Colonic mucosa (tissue), 4 donors: Measurements from ENCODE around the gene ODAD2. TPM values are rescaled to one million over a fixed set of nuclear protein-coding genes. Genes with fewer than 3 reads are reported as not detected.

Experiments
- DNase-seq: peaks from one replicate; pipeline ENCODE4 v3.0.0-alpha.2; 2020
- H3K27ac ChIP-seq: fragments of 200-600 bp; one replicate; pipeline ENCODE4 v1.8.0; 2021
- H3K27me3 ChIP-seq: fragments of 200-600 bp; one replicate; pipeline ENCODE4 v1.8.0; 2021
- H3K36me3 ChIP-seq: fragments of 200-600 bp; one replicate; pipeline ENCODE4 v1.8.0; 2021
- H3K4me1 ChIP-seq: fragments of 200-600 bp; one replicate; pipeline ENCODE4 v1.8.0; 2021; ENCODE audit warnings: mild to moderate bottlenecking
- H3K4me3 ChIP-seq: fragments of 200-600 bp; one replicate; pipeline ENCODE4 v1.8.0; 2021
- H3K9ac ChIP-seq, 2 donors: one replicate each; pipeline ENCODE4 v1.7.0; 2013; ENCODE audit warnings: control low read depth in 2 of 2, low read depth in 2 of 2, low read length in 2 of 2
- H3K9me3 ChIP-seq: fragments of 200-600 bp; one replicate; pipeline ENCODE4 v1.8.0; 2021
- CTCF ChIP-seq: fragments of 200-600 bp; IDR thresholded peaks from one replicate; pipeline ENCODE4 v1.8.0; 2022; ENCODE audit warnings: antibody characterized with exemption, mild to moderate bottlenecking
- intact Hi-C: fragments of 100-400 bp; cut with DNase I; formaldehyde crosslinking; loops from one replicate; pipeline ENCODE4 v1.14.1; 2022
- total RNA-seq, 2 donors: library from RNA; stranded (reverse); fragmentation: NEBNext Ultra II Directional in 1 of 2; extraction: Animal tissue kit (Norgen Biotek cat#: 25700) in 1 of 2; gene quantifications; one replicate each; pipeline ENCODE4 v1.2.1, GENCODE V29; 2021
- donor health status: healthy.
- donor health status: DM: no; HTN: no; CAD: no.
- donor health status: DM: no; HTN: no; CAD: no.

ODAD2 gene
- total RNA-seq, 2 donors from 2014 or later: 0.61 TPM; not detected in 1

- H3K4me3 ChIP-seq: no peak overlapping the region
- no peak for TF ChIP-seq CTCF
- no peak overlapping the region for H3K9ac ChIP-seq
- H3K27ac ChIP-seq: no peak overlapping the region
- H3K36me3 ChIP-seq: no peaks in the 10 kb centered on the region
- no peaks in the 10 kb centered on the region for H3K9me3 ChIP-seq
- intact Hi-C loops: no loop called here
- no peak for DNase-seq
- H3K27me3 ChIP-seq: no peaks in the 10 kb centered on the region
- no peaks in the 10 kb centered on the region for H3K4me1 ChIP-seq
Observed at GRCh38 chr10:27792216-27792615, 206.7 kb downstream of the ODAD2 start.

GRCh38 chr10:27784272-27784671 lies 214.6 kb downstream of the ODAD2 start:
- intact Hi-C loops: no loop called here
- no peak for TF ChIP-seq CTCF

GRCh38 chr10:27783660-27784059 lies 215.2 kb downstream of the ODAD2 start:
- no peak overlapping the region for H3K9ac ChIP-seq
- no peaks in the 10 kb centered on the region for H3K36me3 ChIP-seq
- H3K4me3 ChIP-seq: no peak overlapping the region
- no peak for TF ChIP-seq CTCF
- H3K4me1 ChIP-seq: no peaks in the 10 kb centered on the region
- intact Hi-C loops: no loop called here
- no peaks in the 10 kb centered on the region for H3K9me3 ChIP-seq
- no peaks in the 10 kb centered on the region for H3K27me3 ChIP-seq
- H3K27ac ChIP-seq: no peak overlapping the region
- DNase-seq: no peak

More at GRCh38 chr10:27784272-27784671, 214.6 kb downstream of the ODAD2 start:
- DNase-seq: no peak
- Histone ChIP-seq H3K9ac (no peak overlapping the region), H3K9me3 (no peaks in the 10 kb centered on the region), H3K4me1 (no peaks in the 10 kb centered on the region), H3K36me3 (no peaks in the 10 kb centered on the region), H3K27me3 (no peaks in the 10 kb centered on the region), H3K27ac (no peak overlapping the region), H3K4me3 (no peak overlapping the region)

- H3K4me1 ChIP-seq: no peaks in the 10 kb centered on the region
- H3K27ac ChIP-seq: no peak overlapping the region
- H3K4me3 ChIP-seq: no peak overlapping the region
- no peaks in the 10 kb centered on the region for H3K36me3 ChIP-seq
- intact Hi-C loops: no loop called here
- no peak overlapping the region for H3K9ac ChIP-seq
- DNase-seq: no peak
- TF ChIP-seq CTCF: no peak
- no peaks in the 10 kb centered on the region for H3K9me3 ChIP-seq
- no peaks in the 10 kb centered on the region for H3K27me3 ChIP-seq
Observed at GRCh38 chr10:27779462-27780015, 219.3 kb downstream of the ODAD2 start.

GRCh38 chr10:27774831-27775230 lies 224.0 kb downstream of the ODAD2 start:
- no peak overlapping the region for H3K27ac ChIP-seq
- no peaks in the 10 kb centered on the region for H3K9me3 ChIP-seq
- intact Hi-C loops: no loop called here
- no peak for DNase-seq
- TF ChIP-seq CTCF: no peak
- no peaks in the 10 kb centered on the region for H3K4me1 ChIP-seq
- H3K36me3 ChIP-seq: no peaks in the 10 kb centered on the region
- no peak overlapping the region for H3K9ac ChIP-seq
- H3K4me3 ChIP-seq: no peak overlapping the region
- H3K27me3 ChIP-seq: no peaks in the 10 kb centered on the region
